ENCODE data around the gene HNRNPF. TPM values are rescaled to one million over a fixed set of nuclear protein-coding genes. Genes with fewer than 3 reads are reported as not detected.

The HNRNPF gene
- total and polyA plus RNA-seq, 2 of the 8 experiments (the other 6 are each of a cell fraction or from before 2014, with no cell fraction given): 209 to 389 TPM

DNA sequence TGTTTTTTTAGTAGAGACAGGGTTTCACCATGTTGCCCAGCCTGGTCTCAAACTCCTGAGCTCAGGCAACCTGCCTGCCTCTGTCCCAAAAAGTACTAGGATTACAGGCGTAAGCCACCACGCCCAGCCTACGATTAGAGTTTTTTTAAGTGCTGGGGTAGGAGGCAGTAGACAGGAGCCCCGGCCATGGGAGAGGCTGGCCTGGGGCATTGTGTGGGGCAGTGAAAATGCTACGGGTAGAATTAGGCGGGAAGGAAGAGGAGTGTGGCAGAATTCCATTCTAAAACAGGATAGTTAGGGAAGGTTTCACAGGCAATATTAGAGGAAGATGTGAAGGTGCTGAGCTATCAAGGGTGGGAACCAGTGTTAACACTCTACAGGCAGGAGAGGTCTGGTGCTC, 68.9 kb downstream of the HNRNPF start (continued):
- TF ChIP-seq, protein P1, sequence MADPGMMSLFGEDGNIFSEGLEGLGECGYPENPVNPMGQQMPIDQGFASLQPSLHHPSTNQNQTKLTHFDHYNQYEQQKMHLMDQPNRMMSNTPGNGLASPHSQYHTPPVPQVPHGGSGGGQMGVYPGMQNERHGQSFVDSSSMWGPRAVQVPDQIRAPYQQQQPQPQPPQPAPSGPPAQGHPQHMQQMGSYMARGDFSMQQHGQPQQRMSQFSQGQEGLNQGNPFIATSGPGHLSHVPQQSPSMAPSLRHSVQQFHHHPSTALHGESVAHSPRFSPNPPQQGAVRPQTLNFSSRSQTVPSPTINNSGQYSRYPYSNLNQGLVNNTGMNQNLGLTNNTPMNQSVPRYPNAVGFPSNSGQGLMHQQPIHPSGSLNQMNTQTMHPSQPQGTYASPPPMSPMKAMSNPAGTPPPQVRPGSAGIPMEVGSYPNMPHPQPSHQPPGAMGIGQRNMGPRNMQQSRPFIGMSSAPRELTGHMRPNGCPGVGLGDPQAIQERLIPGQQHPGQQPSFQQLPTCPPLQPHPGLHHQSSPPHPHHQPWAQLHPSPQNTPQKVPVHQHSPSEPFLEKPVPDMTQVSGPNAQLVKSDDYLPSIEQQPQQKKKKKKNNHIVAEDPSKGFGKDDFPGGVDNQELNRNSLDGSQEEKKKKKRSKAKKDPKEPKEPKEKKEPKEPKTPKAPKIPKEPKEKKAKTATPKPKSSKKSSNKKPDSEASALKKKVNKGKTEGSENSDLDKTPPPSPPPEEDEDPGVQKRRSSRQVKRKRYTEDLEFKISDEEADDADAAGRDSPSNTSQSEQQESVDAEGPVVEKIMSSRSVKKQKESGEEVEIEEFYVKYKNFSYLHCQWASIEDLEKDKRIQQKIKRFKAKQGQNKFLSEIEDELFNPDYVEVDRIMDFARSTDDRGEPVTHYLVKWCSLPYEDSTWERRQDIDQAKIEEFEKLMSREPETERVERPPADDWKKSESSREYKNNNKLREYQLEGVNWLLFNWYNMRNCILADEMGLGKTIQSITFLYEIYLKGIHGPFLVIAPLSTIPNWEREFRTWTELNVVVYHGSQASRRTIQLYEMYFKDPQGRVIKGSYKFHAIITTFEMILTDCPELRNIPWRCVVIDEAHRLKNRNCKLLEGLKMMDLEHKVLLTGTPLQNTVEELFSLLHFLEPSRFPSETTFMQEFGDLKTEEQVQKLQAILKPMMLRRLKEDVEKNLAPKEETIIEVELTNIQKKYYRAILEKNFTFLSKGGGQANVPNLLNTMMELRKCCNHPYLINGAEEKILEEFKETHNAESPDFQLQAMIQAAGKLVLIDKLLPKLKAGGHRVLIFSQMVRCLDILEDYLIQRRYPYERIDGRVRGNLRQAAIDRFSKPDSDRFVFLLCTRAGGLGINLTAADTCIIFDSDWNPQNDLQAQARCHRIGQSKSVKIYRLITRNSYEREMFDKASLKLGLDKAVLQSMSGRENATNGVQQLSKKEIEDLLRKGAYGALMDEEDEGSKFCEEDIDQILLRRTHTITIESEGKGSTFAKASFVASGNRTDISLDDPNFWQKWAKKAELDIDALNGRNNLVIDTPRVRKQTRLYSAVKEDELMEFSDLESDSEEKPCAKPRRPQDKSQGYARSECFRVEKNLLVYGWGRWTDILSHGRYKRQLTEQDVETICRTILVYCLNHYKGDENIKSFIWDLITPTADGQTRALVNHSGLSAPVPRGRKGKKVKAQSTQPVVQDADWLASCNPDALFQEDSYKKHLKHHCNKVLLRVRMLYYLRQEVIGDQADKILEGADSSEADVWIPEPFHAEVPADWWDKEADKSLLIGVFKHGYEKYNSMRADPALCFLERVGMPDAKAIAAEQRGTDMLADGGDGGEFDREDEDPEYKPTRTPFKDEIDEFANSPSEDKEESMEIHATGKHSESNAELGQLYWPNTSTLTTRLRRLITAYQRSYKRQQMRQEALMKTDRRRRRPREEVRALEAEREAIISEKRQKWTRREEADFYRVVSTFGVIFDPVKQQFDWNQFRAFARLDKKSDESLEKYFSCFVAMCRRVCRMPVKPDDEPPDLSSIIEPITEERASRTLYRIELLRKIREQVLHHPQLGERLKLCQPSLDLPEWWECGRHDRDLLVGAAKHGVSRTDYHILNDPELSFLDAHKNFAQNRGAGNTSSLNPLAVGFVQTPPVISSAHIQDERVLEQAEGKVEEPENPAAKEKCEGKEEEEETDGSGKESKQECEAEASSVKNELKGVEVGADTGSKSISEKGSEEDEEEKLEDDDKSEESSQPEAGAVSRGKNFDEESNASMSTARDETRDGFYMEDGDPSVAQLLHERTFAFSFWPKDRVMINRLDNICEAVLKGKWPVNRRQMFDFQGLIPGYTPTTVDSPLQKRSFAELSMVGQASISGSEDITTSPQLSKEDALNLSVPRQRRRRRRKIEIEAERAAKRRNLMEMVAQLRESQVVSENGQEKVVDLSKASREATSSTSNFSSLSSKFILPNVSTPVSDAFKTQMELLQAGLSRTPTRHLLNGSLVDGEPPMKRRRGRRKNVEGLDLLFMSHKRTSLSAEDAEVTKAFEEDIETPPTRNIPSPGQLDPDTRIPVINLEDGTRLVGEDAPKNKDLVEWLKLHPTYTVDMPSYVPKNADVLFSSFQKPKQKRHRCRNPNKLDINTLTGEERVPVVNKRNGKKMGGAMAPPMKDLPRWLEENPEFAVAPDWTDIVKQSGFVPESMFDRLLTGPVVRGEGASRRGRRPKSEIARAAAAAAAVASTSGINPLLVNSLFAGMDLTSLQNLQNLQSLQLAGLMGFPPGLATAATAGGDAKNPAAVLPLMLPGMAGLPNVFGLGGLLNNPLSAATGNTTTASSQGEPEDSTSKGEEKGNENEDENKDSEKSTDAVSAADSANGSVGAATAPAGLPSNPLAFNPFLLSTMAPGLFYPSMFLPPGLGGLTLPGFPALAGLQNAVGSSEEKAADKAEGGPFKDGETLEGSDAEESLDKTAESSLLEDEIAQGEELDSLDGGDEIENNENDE (IDR thresholded peaks at IDR 0.05; ENCODE audit: insufficient replicate concordance, low read length): no peak
- TF ChIP-seq CBX5 (IDR thresholded peaks at IDR 0.05; ENCODE audit: low read depth, low read length): no peak

Measured in H1 (cell line).